Thyroid gland (tissue), 4 donors: ENCODE measurements around the gene UBQLN4. TPM values are rescaled to one million over a fixed set of nuclear protein-coding genes. Genes with fewer than 3 reads are reported as not detected.
A peak's percentile ranks its signal among the peaks of the same experiment; 100 is the strongest.

Experiments
- DNase-seq, 2 donors: peaks; one replicate each; pipeline ENCODE4 v3.0.0-alpha.2; 2019
- H3K27ac ChIP-seq, 3 donors: fragments of 200-600 bp; sonication (generic); 1 replicate in 2 of 3; 2 replicates in 1 of 3; pipeline ENCODE4 v1.5.1; 2016 to 2019; ENCODE audit warnings: mild to moderate bottlenecking in 1 of 3, moderate library complexity in 1 of 3
- H3K27me3 ChIP-seq: fragments of 200-600 bp; sonication (generic); one replicate; pipeline ENCODE4 v1.5.1; 2019
- H3K36me3 ChIP-seq, 2 donors: fragments of 200-600 bp; sonication (generic); one replicate each; pipeline ENCODE4 v1.5.1; 2016 to 2019
- H3K4me1 ChIP-seq, 2 donors: fragments of 200-600 bp; sonication (generic); one replicate each; pipeline ENCODE4 v1.5.1; 2017 to 2019
- H3K4me3 ChIP-seq, 3 donors: fragments of 200-600 bp; sonication (generic); replicated peaks in 1 of 3; 1 replicate in 2 of 3; 2 replicates in 1 of 3; pipeline ENCODE4 v1.5.1; 2016; ENCODE audit warnings: mild to moderate bottlenecking in 1 of 3
- H3K9me3 ChIP-seq: fragments of 200-600 bp; sonication (generic); one replicate; pipeline ENCODE4 v1.5.1; 2017
- POLR2A ChIP-seq, 2 donors: fragments of 450-650 bp; IDR thresholded peaks; one replicate each; pipeline ENCODE4 v1.6.1; 2017; ENCODE audit warnings: antibody characterized with exemption in 2 of 2, mild to moderate bottlenecking in 2 of 2, moderate library complexity in 1 of 2
- WGBS, 2 donors: methylation state at CpG; one replicate each; pipeline ENCODE4 v1.1.5; 2017; 5-methylcytosine and 5-hydroxymethylcytosine counted together
- intact Hi-C: fragments of 100-400 bp; cut with DNase I; formaldehyde crosslinking; loops from one replicate; pipeline ENCODE4 v1.15.1; 2023
- total RNA-seq, 4 donors: library from RNA; depleted of rRNA; stranded (reverse); fragments of >200 nt; gene quantifications; one replicate each; pipeline ENCODE4 v1.2.3, GENCODE V29; 2016
- TF ChIP-seq, protein P1 (sequence below), 6 experiments: fragments of 200-600 bp in 3 of 6; fragments of 450-650 bp in 3 of 6; sonication (generic) in 3 of 6; IDR thresholded peaks; one replicate each; pipeline ENCODE4 v1.5.1; 2016 to 2019; ENCODE audit warnings: antibody characterized with exemption in 6 of 6, mild to moderate bottlenecking in 2 of 6, inconsistent platforms in 1 of 6, moderate library complexity in 1 of 6

The UBQLN4 gene
- total RNA-seq, 4 donors from 2014 or later = 10.8 to 18.8 (median 16.9) TPM

DNA sequence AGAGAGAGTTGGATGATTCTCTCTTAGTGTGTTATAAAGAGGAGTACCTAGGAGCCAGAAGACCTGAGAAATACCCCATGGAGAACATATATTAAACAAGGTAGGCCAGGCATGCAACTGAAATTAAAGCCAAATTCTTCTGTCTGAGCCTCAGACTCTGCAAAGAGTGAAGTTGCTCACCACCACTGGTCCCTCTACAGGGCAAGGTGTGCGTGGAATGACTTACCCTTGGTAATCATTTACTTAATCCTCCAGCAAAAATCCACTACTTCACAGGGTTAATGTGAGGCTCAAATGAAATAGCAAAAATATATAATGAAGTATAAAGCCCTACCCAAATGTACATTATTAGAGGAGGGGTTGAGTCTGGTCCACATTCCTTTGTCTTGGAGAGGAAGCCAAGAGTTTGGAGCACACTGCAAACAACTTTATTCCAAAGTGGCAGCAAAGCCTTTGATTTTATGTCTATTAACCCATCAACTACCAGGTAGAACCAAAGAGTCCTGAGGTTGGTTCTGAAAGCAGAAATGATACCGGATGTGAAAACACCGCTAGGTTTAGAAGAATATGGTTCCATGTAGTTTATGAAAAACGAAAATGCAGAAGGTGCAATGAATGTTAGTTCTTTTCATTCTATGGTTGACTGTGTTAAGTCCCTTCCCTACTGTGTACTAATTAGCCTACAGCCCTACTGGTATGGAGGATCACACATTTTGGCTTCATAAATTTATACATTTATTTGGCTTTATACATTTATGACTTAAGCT is 41.4 kb downstream of the UBQLN4 start:
- Histone ChIP-seq H3K27ac (no peak overlapping the region), H3K9me3 (no peaks in the 10 kb centered on the region), H3K27me3 (no peaks in the 10 kb centered on the region), H3K36me3 (peaks cover 41 to 68% of the 10 kb centered on the region in 2 donors), H3K4me1 (peaks cover 4 to 5% of the 10 kb centered on the region in 2 donors), H3K4me3 (no peak overlapping the region)
- intact Hi-C loops = no loop called here
- TF ChIP-seq, protein P1, sequence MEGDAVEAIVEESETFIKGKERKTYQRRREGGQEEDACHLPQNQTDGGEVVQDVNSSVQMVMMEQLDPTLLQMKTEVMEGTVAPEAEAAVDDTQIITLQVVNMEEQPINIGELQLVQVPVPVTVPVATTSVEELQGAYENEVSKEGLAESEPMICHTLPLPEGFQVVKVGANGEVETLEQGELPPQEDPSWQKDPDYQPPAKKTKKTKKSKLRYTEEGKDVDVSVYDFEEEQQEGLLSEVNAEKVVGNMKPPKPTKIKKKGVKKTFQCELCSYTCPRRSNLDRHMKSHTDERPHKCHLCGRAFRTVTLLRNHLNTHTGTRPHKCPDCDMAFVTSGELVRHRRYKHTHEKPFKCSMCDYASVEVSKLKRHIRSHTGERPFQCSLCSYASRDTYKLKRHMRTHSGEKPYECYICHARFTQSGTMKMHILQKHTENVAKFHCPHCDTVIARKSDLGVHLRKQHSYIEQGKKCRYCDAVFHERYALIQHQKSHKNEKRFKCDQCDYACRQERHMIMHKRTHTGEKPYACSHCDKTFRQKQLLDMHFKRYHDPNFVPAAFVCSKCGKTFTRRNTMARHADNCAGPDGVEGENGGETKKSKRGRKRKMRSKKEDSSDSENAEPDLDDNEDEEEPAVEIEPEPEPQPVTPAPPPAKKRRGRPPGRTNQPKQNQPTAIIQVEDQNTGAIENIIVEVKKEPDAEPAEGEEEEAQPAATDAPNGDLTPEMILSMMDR (IDR thresholded peaks at IDR 0.05) = no peak
- no peak for TF ChIP-seq POLR2A (IDR thresholded peaks at IDR 0.05)
- 88 to 89% methylated on average over 4 of the region's 4 CpGs for WGBS, 2 donors
- DNase-seq = no peak

DNA sequence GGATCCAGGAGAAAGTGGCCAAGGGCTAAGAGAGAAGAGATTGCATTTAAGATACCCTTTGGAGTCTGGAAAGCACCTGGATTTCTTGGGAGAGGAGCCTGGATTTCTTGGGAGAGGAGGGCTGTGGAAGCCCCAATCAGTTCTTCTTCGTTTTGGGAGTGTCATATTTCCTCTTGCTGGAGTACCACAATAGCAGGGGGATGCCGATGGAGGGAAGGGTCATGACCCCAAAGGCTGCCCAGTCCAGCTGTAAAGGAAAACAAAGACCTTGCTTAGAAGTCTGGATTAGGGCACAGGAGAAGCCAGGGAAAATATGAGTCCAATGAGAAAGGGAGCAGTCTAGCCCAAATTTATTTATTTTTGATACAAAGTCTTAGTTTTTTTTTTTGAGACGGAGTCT is 44.2 kb downstream of the UBQLN4 start:
- no peak for TF ChIP-seq POLR2A (IDR thresholded peaks at IDR 0.05)
- TF ChIP-seq, protein P1 (IDR thresholded peaks at IDR 0.05) = no peak
- peak overlapping the region in 1 of 3 donors; percentile 31 for H3K27ac ChIP-seq
- H3K36me3 ChIP-seq = peaks cover 35 to 54% of the 10 kb centered on the region in 2 donors
- WGBS, 2 donors = 56 to 61% methylated on average over 3 of the region's 3 CpGs
- peaks cover 4 to 9% of the 10 kb centered on the region in 2 donors for H3K4me1 ChIP-seq
- H3K27me3 ChIP-seq = no peaks in the 10 kb centered on the region
- intact Hi-C loops = no loop called here
- no peak for DNase-seq
- H3K9me3 ChIP-seq = no peaks in the 10 kb centered on the region
- H3K4me3 ChIP-seq = no peak overlapping the region

DNA sequence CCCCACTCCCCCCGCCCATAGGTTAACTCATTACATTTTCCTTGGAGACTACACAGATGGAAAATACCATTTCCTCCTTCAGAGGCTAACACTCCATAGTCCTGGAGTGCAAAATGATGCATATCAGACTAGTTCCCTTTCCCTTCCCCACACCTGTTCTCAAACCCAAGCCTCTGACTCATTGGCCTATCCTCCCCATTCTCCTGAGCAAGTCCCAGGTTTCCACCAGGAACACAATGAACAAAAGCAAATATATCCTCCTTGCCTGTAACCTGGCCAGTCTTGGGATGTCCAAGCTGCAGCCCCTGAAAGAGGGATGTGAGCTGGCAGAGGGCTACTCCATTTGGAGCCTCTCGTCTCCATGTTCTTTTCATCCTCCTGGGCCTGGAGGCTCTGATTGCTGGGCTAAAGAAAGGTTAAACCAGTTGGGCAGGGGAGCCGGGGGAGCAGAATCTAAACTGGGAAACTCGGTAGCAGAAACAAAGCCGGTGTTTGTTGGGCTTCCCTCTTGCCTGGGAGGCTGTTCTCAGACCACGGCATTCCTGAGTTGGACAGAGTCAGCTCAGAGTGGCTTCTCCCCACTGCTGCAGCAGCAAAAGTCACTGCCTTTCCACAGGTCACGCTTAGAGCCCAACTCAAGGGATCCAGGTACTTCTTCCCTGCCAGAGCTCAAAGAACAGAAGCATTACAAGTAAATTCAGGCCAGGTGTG is 46.8 kb downstream of the UBQLN4 start:
- intact Hi-C loops = no loop called here
- Histone ChIP-seq H3K4me3 (no peak overlapping the region), H3K27ac (peak overlapping the region in 1 of 3 donors; percentile 10), H3K36me3 (peaks cover 22 to 29% of the 10 kb centered on the region in 2 donors), H3K4me1 (peaks cover 18 to 30% of the 10 kb centered on the region in 2 donors), H3K27me3 (no peaks in the 10 kb centered on the region), H3K9me3 (no peaks in the 10 kb centered on the region)
- WGBS, 2 donors = 59 to 67% methylated on average over 7 of the region's 7 CpGs
- peak in 1 of 2 donors; percentile 28 for DNase-seq
- TF ChIP-seq, protein P1 (IDR thresholded peaks at IDR 0.05) = no peak
- TF ChIP-seq POLR2A (IDR thresholded peaks at IDR 0.05) = no peak

DNA sequence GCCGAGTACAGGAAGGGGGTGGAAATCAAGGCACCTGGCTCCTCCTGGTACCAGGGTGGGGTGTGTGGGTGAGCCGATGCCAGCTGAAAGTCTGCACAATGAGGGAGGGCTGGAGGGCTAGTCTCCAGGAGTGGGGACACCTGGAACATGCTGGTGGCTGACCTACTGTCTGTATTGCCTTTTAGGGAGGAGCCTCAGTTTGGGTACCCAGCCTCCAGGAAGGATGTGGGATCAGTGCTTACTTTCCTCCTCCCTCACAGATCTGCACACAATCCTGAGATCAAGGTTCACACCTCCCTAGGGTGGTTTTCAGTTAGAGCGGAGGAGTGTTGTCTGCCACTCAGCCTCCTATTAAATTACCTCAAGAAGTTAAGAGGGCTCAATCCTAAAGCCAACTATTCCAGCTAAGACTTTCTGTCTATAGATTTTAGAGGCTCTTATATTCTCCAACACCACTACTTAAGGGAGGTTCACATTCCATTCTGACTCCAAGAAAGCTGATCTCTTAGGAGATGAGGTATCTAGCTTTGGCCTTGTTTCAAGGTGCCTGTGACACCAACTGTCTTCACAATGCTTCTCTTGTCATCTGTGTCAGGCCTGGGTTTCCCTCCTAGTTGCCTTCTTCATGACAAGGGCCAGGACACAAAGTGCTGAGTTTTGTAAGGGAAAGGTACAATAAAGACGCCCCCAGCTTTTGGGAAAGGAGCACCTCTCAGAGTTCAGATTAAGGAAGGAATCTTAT is 48.6 kb downstream of the UBQLN4 start:
- Histone ChIP-seq H3K4me3 (no peak overlapping the region), H3K4me1 (peaks cover 28 to 43% of the 10 kb centered on the region in 2 donors), H3K27ac (peak overlapping the region in 1 of 3 donors; percentile 10), H3K36me3 (peaks cover 9 to 13% of the 10 kb centered on the region in 2 donors), H3K27me3 (no peaks in the 10 kb centered on the region), H3K9me3 (no peaks in the 10 kb centered on the region)
- TF ChIP-seq, protein P1 (IDR thresholded peaks at IDR 0.05) = no peak
- TF ChIP-seq POLR2A (IDR thresholded peaks at IDR 0.05) = no peak
- intact Hi-C loops = no loop called here
- WGBS, 2 donors = 81 to 82% methylated on average over 3 to 4 of the region's 4 CpGs
- no peak for DNase-seq
